H1 (cell line): ENCODE data around the gene SLC39A13. TPM values are rescaled to one million over a fixed set of nuclear protein-coding genes. Genes with fewer than 3 reads are reported as not detected.

Experiments used
- CTCF ChIA-PET: fragments of 300-600 bp; sonication (Branson Sonifier 250); formaldehyde crosslinking; loops from one replicate; lab custom pipeline; 2021; ENCODE audit not compliant: partially characterized antibody; lab: Charles Lee
- POLR2A ChIA-PET: fragments of 300-600 bp; sonication (Branson Sonifier 250); formaldehyde crosslinking; loops from one replicate; lab custom pipeline; 2021; ENCODE audit warnings: inconsistent platforms; ENCODE audit not compliant: partially characterized antibody; lab: Charles Lee
- DNase-seq, 2 experiments: peaks; one replicate each; pipeline versions ENCODE4 v3.0.0 to v3.0.0-alpha.2; 2010 to 2022; ENCODE audit warnings: low spot score in 2 of 2, low read depth in 1 of 2, mixed read lengths in 1 of 2
- FAIRE-seq: peaks from 2 replicates; lab custom pipeline; 2011; peaks lifted over from hg19 to GRCh38; lab: Jason Lieb, UNC
- H2AFZ ChIP-seq: 2 replicates; pipeline ENCODE4 v1.8.1; 2012; ENCODE audit warnings: low read length, inconsistent platforms
- H2AK5ac ChIP-seq: 2 replicates; pipeline ENCODE4 v1.6.1; 2013; ENCODE audit warnings: low read depth, low read length
- H2BK120ac ChIP-seq: replicated peaks from 2 replicates; pipeline ENCODE3; 2013; ENCODE audit warnings: low read depth, low read length, inconsistent platforms
- H2BK12ac ChIP-seq: 2 replicates; pipeline ENCODE4 v1.6.1; 2013; ENCODE audit warnings: low read depth, low read length
- H2BK15ac ChIP-seq: 2 replicates; pipeline ENCODE4 v1.6.1; 2013; ENCODE audit warnings: low read length
- H2BK20ac ChIP-seq: 2 replicates; pipeline ENCODE4 v1.6.1; 2013; ENCODE audit warnings: low read length
- H2BK5ac ChIP-seq: 2 replicates; pipeline ENCODE4 v1.6.1; 2013; ENCODE audit warnings: low read depth, low read length
- H3K14ac ChIP-seq: 2 replicates; pipeline ENCODE4 v1.6.1; 2013; ENCODE audit warnings: inconsistent platforms; ENCODE audit not compliant: insufficient read length
- H3K18ac ChIP-seq: 2 replicates; pipeline ENCODE4 v1.6.1; 2013; ENCODE audit warnings: low read length; ENCODE audit errors: extremely low read depth
- H3K23ac ChIP-seq: 2 replicates; pipeline ENCODE4 v1.6.1; 2013; ENCODE audit warnings: inconsistent platforms; ENCODE audit not compliant: insufficient read length
- H3K23me2 ChIP-seq: 2 replicates; pipeline ENCODE4 v1.6.1; 2013; ENCODE audit warnings: low read depth, low read length
- H3K27ac ChIP-seq: 2 replicates; pipeline ENCODE4 v1.6.1; 2011; ENCODE audit warnings: low read depth, low read length, inconsistent platforms
- H3K27me3 ChIP-seq, 4 experiments: replicated peaks in 1 of 4; 1 replicate in 1 of 4; 2 replicates in 3 of 4; pipeline versions ENCODE4 v1.6.1 to v1.8.1; 2011 to 2013; ENCODE audit warnings: low read length in 3 of 4, mild to moderate bottlenecking in 3 of 4, inconsistent platforms in 2 of 4, mixed read lengths in 2 of 4, moderate library complexity in 1 of 4; ENCODE audit not compliant: control insufficient read depth in 3 of 4, insufficient read depth in 3 of 4; ENCODE audit errors: extremely low read depth in 1 of 4
- H3K36me3 ChIP-seq, 4 experiments: 2 replicates each; pipeline versions ENCODE4 v1.6.1 to v1.8.1; 2011 to 2013; ENCODE audit warnings: mild to moderate bottlenecking in 4 of 4, low read length in 3 of 4, moderate library complexity in 2 of 4, control low read depth in 1 of 4, inconsistent platforms in 1 of 4; ENCODE audit not compliant: insufficient read depth in 4 of 4, control insufficient read depth in 2 of 4
- H3K4ac ChIP-seq: replicated peaks from 2 replicates; pipeline ENCODE3; 2013; ENCODE audit warnings: low read length, low read depth, mixed read lengths, inconsistent platforms; ENCODE audit not compliant: insufficient read length
- H3K4me1 ChIP-seq, 4 experiments: replicated peaks in 1 of 4; 1 replicate in 1 of 4; 2 replicates in 3 of 4; pipeline versions ENCODE4 v1.6.1 to v1.8.1; 2011 to 2013; ENCODE audit warnings: low read length in 3 of 4, inconsistent platforms in 2 of 4, mixed read lengths in 1 of 4; ENCODE audit not compliant: insufficient read depth in 4 of 4, control insufficient read depth in 3 of 4
- H3K4me2 ChIP-seq, 2 experiments: 2 replicates each; pipeline versions ENCODE4 v1.6.1 to v1.8.1; 2011 to 2013; ENCODE audit warnings: low read depth in 2 of 2, low read length in 2 of 2, control low read depth in 1 of 2, inconsistent platforms in 1 of 2, mild to moderate bottlenecking in 1 of 2; ENCODE audit not compliant: insufficient read depth in 1 of 2
- H3K4me3 ChIP-seq, 4 experiments: fragments of 200-600, 300-600 bp in 1 of 4; sonication (generic), shearing (Covaris generic), sonication (Bioruptor Twin) in 1 of 4; 2 replicates each; pipeline versions ENCODE4 v1.5.1 to v1.8.1; 2011 to 2016; ENCODE audit warnings: low read length in 4 of 4, low read depth in 3 of 4, control low read depth in 2 of 4, inconsistent platforms in 2 of 4, mild to moderate bottlenecking in 2 of 4, mixed read lengths in 1 of 4, moderate library complexity in 1 of 4; ENCODE audit not compliant: insufficient read depth in 2 of 4; ENCODE audit errors: extremely low read depth in 1 of 4
- H3K56ac ChIP-seq: replicated peaks from 2 replicates; pipeline ENCODE3; 2013; ENCODE audit warnings: low read depth, mild to moderate bottlenecking, mixed read lengths, low read length, inconsistent platforms; ENCODE audit not compliant: insufficient read length
- H3K79me1 ChIP-seq: 2 replicates; pipeline ENCODE4 v1.6.1; 2013; ENCODE audit warnings: low read depth, low read length, control low read depth
- H3K79me2 ChIP-seq, 2 experiments: 2 replicates each; pipeline versions ENCODE4 v1.6.1 to v1.8.1; 2012 to 2013; ENCODE audit warnings: low read length in 2 of 2, mild to moderate bottlenecking in 2 of 2, inconsistent platforms in 1 of 2; ENCODE audit not compliant: insufficient read depth in 2 of 2, control insufficient read depth in 1 of 2
- H3K9ac ChIP-seq, 4 experiments: replicated peaks in 1 of 4; 1 replicate in 1 of 4; 2 replicates in 3 of 4; pipeline versions ENCODE4 v1.6.1 to v1.8.1; 2011 to 2013; ENCODE audit warnings: low read depth in 3 of 4, low read length in 3 of 4, control low read depth in 2 of 4, mild to moderate bottlenecking in 2 of 4, moderate library complexity in 2 of 4, inconsistent platforms in 1 of 4; ENCODE audit errors: extremely low read depth in 1 of 4
- H3K9me3 ChIP-seq, 2 experiments: 2 replicates each; pipeline versions ENCODE4 v1.6.1 to v1.8.1; 2012 to 2013; ENCODE audit warnings: mild to moderate bottlenecking in 2 of 2, moderate library complexity in 2 of 2, control low read depth in 1 of 2, inconsistent platforms in 1 of 2, low read depth in 1 of 2, low read length in 1 of 2, mixed read lengths in 1 of 2; ENCODE audit not compliant: insufficient read depth in 2 of 2
- H4K20me1 ChIP-seq, 2 experiments: replicated peaks in 1 of 2; 2 replicates each; pipeline versions ENCODE3 to v1.8.1; 2011 to 2013; ENCODE audit warnings: inconsistent platforms in 2 of 2, low read length in 2 of 2, mild to moderate bottlenecking in 1 of 2; ENCODE audit not compliant: insufficient read depth in 2 of 2, control insufficient read depth in 1 of 2
- H4K5ac ChIP-seq: 2 replicates; pipeline ENCODE4 v1.6.1; 2013; ENCODE audit warnings: low read length, low read depth, mixed read lengths, inconsistent platforms; ENCODE audit not compliant: insufficient read length
- H4K8ac ChIP-seq: 2 replicates; pipeline ENCODE4 v1.8.0; 2013; ENCODE audit warnings: mild to moderate bottlenecking, moderate library complexity, low read length, inconsistent platforms; ENCODE audit not compliant: insufficient read depth; ENCODE audit errors: extremely low read depth
- H4K91ac ChIP-seq: replicated peaks from 2 replicates; pipeline ENCODE3; 2013; ENCODE audit warnings: low read length, mixed read lengths, inconsistent platforms; ENCODE audit not compliant: insufficient read length
- ATF2 ChIP-seq: IDR thresholded peaks from 2 replicates; pipeline ENCODE4 v1.6.1; 2012; ENCODE audit warnings: low read length, inconsistent platforms
- CBX5 ChIP-seq: fragments of 300-800, 300-1000 bp; sonication (generic); IDR thresholded peaks from 2 replicates; pipeline ENCODE4 v1.7.1; 2016; ENCODE audit warnings: antibody characterized with exemption, low read length, low read depth
- EZH2 ChIP-seq: fragments of 200-600 bp; sonication (generic); IDR thresholded peaks from 2 replicates; pipeline ENCODE4 v1.7.1; 2012; ENCODE audit warnings: low read depth, mild to moderate bottlenecking, moderate library complexity, low read length, inconsistent platforms; ENCODE audit not compliant: severe bottlenecking
- HDAC2 ChIP-seq, 2 experiments: fragments of 300-600 bp in 1 of 2; sonication (generic) in 1 of 2; IDR thresholded peaks; 2 replicates each; pipeline ENCODE4 v1.6.1; 2011 to 2012; ENCODE audit warnings: low read depth in 2 of 2, low read length in 2 of 2, mild to moderate bottlenecking in 2 of 2, moderate library complexity in 2 of 2, borderline replicate concordance in 1 of 2, inconsistent platforms in 1 of 2
- HDAC6 ChIP-seq: IDR thresholded peaks from one replicate; pipeline ENCODE4 v1.7.1; 2012; ENCODE audit warnings: low read depth, mild to moderate bottlenecking, inconsistent platforms, low read length, moderate library complexity
- NANOG ChIP-seq: IDR thresholded peaks from 2 replicates; pipeline ENCODE4 v1.6.1; 2011; ENCODE audit warnings: low read length, low read depth, mild to moderate bottlenecking, inconsistent platforms; ENCODE audit not compliant: insufficient read depth, poor library complexity, severe bottlenecking
- TBP ChIP-seq: IDR thresholded peaks from 2 replicates; pipeline ENCODE4 v1.6.1; 2011; ENCODE audit warnings: low read depth, low read length, improper control_type of control experiment
- YY1 ChIP-seq: IDR thresholded peaks from 2 replicates; pipeline ENCODE4 v1.6.1; 2011; ENCODE audit warnings: low read depth, mild to moderate bottlenecking, low read length
- ZNF274 ChIP-seq: IDR thresholded peaks from 2 replicates; pipeline ENCODE4 v1.7.0; 2012; ENCODE audit warnings: low read length, borderline replicate concordance; ENCODE audit errors: extremely low read depth
- WGBS, 2 experiments: shearing (Covaris generic) in 1 of 2; methylation state at CpG; one replicate each; pipeline versions ENCODE4 v1.1.6 to v1.1.7; 2013 to 2015; ENCODE audit warnings: low lambda C conversion rate in 2 of 2, mixed read lengths in 2 of 2, inconsistent platforms in 1 of 2, low coverage in 1 of 2, missing lambda C conversion rate in 1 of 2; ENCODE audit not compliant: insufficient replicate concordance in 2 of 2, insufficient coverage in 1 of 2, insufficient read length in 1 of 2; ENCODE audit errors: extremely low coverage in 1 of 2, missing lambda C conversion rate in 1 of 2; 5-methylcytosine and 5-hydroxymethylcytosine counted together
- polyA plus RNA-seq, 7 experiments: library from polyadenylated mRNA; depleted of rRNA in 3 of 7; stranded (reverse) in 5 of 7; unstranded in 2 of 7; fragments of >200 nt in 5 of 7; fragments of 200-250 nt in 2 of 7; gene quantifications; 1 replicate in 5 of 7; 2 replicates in 1 of 7; 4 replicates in 1 of 7; pipeline versions ENCODE4 v1.2.1 to v1.2.3, GENCODE V29; 2011 to 2013; ENCODE audit warnings: missing spikeins in 2 of 7, mixed read lengths in 2 of 7
- total RNA-seq: library from RNA; stranded (reverse); fragmentation: NEBNext Ultra II Directional; extraction: Animal tissue kit (Norgen Biotek cat#: 25700); gene quantifications from 2 replicates; pipeline ENCODE4 v1.2.1, GENCODE V29; 2021

The SLC39A13 gene
- total and polyA plus RNA-seq, 2 of the 8 experiments (the other 6 are each of a cell fraction or from before 2014, with no cell fraction given), result 23.2 to 30.0 TPM

GRCh38 chr11:47373876-47374719 is 34.3 kb upstream of the SLC39A13 start:
- Histone ChIP-seq H3K4me3 (no peak overlapping the region), H3K9ac (no peak overlapping the region), H2BK120ac (no peak overlapping the region), H3K27ac (no peak overlapping the region), H4K91ac (no peak overlapping the region), H4K5ac (no peak overlapping the region), H3K23me2 (no peaks in the 10 kb centered on the region), H3K4me2 (no peak overlapping the region), H3K56ac (no peak overlapping the region), H3K14ac (no peak overlapping the region), H3K79me2 (no peaks in the 10 kb centered on the region), H2AFZ (peak overlapping the region; percentile 66; the same call in 1 of the 2 replicates), H2AK5ac (no peak overlapping the region), H4K8ac (peak overlapping the region; percentile 84), H3K79me1 (no peaks in the 10 kb centered on the region), H3K9me3 (no peaks in the 10 kb centered on the region), H2BK12ac (no peak overlapping the region), H2BK20ac (no peak overlapping the region), H2BK5ac (no peak overlapping the region), H3K18ac (no peak overlapping the region), H3K36me3 (no peaks in the 10 kb centered on the region), H3K27me3 (no peaks in the 10 kb centered on the region), H3K4ac (no peak overlapping the region), H2BK15ac (no peak overlapping the region), H3K4me1 (peaks cover 0 to 5% (median 2%) of the 10 kb centered on the region in 4 experiments; a peak in 5 of 7 replicates), H4K20me1 (no peaks in the 10 kb centered on the region), H3K23ac (no peak overlapping the region)
- POLR2A ChIA-PET, result interaction anchor here (0.8 to 1.6 kb wide), 3 partner anchors 20 to 44 kb away, joined by 3 to 4 read pairs (median 3); no protein-coding TSS in a partner anchor
- 58% methylated on average over 19 of the region's 19 CpGs; no CpG with 5 or more reads in 1 of the 2 experiments for WGBS, 2 experiments
- no peak for FAIRE-seq
- CTCF ChIA-PET, result interaction anchor here (0.5 to 4.7 kb wide), 35 partner anchors 8 to 765 kb away, joined by 3 to 78 read pairs (median 4); partner anchors contain the start of genes MYBPC3, RAPSN and SLC39A13
- DNase-seq, result peak; percentile 49 to 93
- TF ChIP-seq ATF2 (no peak), HDAC2 (IDR thresholded peaks at IDR 0.05; ENCODE audit: borderline replicate concordance in 1 of 2, low read depth in 2 of 2, low read length in 2 of 2) (no peak), ZNF274 (no peak), EZH2 (no peak), CBX5 (no peak), TBP (no peak), NANOG (no peak), YY1 (0 out of 2 replicates have a peak, but pooled peaks have one; percentile 8), HDAC6 (no peak)
